ENCODE data around the gene SERINC5.
"Not testable (repeated sequence)": the region's sequence is repeated elsewhere in the genome, so short reads cannot be mapped to it uniquely, and the experiment has no call there.

SERINC5 gene

DNA sequence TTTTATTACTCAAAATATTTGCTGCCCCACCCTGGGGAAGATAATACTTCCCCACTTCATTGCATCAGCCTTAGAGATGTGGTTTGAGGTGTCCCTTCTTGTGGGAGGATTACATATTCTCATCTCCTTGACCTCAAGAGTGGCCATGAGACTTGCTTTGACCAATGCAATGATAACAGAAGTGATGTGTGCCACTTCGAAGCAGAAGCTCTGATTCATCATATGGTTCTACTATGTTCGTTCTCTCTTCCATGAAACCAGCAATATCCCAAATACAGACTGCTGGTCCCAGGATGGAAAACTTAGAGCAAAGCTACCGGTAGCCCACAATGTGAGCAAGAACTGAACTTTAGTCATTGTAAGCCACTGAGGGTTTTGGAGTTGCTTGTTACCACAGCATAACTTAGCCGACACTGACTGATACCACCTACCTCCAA, 128.7 kb downstream of the SERINC5 start:
- no peak for DNase-seq

DNA sequence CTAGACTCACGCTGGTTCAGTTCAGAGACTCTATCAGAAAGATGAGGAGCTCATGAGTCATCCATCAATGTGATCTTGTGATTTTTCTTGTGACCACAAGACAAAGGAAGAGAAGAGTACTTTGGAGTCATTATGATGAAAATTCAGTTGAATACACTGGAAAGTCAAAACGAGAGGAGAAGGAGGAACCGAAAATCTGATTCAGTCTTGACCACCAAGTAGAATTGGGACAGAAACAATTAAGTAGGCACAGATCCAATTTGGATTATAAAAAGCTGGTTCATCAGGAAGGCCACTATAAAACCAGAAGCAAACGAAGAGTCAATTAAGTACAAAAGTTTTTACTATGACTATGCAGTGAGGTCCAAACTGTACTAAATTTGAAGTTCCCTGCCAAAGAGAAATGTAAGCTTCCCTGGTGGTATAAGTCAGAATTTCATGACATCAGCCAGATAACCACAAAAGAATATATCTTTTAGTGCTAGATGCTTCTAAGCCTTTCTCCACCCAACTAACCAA, 129.8 kb downstream of the SERINC5 start:
- no peak for DNase-seq

DNA sequence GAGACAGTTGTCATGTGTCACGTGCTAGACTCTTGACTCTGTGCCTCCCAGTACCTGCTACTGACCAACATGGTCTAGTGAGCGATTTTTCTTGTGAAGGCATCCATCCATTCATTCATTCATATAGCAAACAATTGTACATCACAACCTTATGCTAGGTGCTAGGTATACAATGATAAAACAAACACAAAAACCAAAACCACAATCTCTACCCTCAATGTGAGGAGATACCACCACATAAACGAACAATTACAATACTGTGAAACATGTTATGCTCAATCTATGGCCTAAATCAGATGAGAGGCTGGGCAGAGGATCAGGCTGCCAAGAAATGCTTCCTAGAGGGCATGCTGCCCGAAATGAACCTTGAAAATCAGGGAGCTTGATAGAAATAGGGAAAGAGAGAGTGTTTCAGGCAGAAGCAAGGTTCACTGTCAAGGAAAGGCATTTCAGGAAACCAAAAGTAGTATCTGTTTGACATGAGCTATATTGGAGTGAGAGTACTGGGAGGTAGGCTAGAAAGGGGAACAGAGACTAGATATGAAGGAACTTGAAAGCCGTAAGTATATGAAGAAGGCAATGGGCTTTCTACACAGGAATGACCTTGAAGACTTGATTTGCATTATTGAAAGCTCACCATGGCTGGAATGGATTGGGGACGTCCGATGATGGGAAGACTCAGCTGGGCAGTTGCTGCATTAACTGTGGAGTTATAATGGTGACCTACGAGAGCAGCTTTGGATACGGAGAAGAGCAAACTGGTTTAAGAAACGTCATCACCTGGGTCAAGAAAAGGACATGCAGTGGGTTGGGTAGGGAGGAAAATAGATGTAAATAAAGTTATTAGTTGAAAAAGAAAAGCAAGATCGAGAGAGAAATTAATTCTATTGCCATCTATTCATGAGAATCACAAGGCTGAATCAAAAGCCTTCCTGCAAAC, 130.6 kb downstream of the SERINC5 start:
- no peak for DNase-seq

DNA sequence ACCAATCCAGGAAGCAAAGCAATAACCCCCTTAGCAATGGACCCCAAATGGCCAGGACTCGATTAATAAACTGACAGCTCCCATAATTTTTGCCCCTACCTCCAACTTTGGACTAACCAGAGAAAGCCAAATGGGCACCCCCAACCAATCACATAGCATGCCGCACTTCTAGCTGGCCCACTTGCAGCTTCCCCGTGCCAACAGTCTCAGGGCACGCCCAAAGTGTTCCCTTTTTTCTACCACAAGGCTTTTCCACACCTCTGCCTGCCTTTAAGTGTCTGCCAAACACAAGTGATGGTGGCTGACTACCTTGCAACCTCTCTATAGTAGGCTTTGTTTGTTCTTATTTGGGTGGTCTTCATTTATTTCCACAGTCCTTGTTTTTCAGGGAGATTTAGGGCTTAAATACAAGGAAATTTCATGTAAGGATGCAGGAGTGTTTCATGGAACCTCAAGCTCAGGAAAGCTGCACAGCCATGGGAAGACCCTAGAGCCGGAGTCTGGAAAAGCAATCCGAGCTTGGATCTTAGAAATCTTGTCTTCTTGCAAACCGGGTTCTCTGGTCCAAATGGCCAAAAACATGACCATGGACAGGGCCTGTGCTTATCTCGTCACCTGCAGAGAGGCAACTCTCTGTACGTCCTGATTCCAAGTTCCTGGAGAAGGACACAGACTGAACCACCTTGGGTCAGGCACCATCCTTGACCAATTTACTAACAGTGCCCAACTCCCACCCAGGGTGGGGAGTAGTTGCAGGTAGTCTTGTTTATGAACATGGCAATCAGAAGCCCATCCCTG, 131.5 kb downstream of the SERINC5 start:
- no peak for DNase-seq

DNA sequence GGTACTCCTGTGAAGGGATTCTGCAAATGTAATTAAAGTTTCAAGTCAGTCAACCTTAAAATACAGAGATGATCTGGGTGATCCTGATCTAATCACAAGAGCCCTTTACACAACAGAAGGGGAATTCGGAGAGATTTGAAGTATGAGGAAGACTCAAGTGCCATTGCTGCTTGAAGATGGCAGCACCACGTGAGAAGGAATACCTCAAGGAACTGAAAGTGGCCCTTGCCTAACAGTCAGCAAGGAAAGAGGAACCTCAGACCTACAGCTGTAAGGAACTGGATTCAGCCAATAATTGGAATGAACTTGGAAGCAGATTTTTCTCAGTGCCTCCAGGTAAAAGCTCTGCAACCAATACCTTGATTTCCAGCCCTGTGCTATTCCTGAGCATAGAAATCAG, 133.3 kb downstream of the SERINC5 start:
- no peak for DNase-seq

DNA sequence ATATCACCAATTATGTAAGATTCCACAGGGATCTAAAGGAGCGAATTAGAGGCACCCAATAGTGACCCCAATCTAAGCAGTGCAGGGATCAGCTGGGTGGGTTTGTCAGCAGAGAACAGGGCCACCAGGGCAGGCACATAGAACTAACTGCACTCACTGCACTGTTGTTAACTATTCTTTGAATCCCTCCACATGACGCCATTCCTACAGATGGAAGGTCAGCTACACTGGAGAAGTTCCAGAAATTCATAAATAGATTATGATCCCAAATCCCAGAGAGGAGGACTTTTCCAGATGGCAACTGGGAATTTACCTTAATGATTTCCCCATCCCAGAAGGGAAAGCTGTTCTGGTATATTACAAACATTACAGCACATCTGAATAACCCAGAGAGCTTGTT, 136.5 kb downstream of the SERINC5 start:
- no peak for DNase-seq

DNA sequence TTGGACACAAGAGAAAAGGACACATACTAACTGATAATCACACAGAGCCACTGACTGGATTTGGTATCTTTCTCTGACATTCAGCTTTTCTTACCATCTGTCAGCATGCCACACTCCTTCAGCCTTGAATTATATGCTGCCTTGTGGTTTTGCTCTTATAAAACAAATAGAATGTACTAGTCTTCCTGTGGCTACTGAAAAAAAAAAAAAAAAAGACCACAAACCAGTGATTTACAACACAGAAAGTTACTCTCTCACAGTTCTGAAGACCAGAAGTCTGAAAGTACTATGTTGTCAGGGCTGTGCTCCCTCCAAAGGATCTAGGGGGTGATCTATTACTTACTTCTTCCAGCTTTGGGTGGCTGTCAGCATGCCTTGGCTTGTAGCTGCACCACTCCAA, 138.4 kb downstream of the SERINC5 start:
- DNase-seq: no peak

DNA sequence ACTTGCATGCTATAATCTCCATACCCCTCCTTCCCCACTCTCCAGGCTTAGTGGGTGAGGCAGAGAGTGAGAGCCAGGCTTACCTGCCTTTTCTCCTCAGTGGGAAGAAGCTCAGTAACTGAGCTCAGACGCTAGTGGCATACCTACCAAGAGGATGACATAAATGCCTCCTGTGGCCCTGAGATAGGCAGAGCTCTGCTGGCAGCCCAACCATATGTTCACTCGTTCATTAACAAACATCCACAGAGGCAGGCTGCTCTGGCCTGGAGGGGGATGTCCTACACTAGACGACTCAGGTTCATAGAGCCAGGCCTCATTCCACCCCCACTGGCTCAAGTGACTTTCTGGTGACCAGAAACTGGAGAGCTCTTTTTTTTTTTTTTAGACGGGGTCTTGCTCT, 139.4 kb downstream of the SERINC5 start:
- DNase-seq: no peak

DNA sequence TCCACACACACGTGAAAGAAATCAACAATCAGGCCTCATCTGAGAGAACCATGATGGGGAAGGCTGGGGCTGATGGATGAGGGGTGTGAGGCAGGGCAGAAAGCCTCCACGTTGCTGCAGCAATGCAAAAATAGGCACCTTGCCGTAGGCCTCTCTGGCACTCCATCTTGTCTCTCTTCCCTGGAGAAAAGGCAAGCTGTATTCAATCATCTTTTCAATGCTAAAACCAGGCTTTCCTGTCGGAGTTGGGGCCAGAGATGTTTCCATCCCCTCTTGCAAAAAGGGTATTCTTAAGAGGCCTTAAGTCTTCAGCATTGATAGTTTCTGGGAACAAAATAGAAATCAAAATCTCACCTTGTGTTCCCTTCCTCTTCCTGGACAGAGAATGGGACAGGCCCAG, 139.8 kb downstream of the SERINC5 start:
- no peak for DNase-seq

DNA sequence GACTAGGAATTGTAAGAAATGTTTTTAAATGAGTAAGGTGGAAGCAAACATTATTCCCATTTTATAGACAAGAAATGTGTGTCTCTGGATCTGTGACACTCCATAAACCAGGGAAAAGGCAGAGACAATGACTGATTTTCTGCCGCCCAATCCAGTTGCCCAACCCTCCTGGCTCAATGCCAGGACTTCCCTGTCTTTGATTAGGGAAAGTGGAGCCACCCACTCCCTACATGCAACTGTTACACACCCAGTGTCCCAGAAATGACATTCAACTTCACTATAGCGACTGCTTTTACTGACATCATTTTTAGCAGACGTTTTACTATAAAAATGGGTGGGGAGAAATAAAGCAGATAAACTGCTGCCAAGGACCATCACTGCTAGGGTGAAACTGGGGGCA, 141.0 kb downstream of the SERINC5 start:
- DNase-seq: no peak

DNA sequence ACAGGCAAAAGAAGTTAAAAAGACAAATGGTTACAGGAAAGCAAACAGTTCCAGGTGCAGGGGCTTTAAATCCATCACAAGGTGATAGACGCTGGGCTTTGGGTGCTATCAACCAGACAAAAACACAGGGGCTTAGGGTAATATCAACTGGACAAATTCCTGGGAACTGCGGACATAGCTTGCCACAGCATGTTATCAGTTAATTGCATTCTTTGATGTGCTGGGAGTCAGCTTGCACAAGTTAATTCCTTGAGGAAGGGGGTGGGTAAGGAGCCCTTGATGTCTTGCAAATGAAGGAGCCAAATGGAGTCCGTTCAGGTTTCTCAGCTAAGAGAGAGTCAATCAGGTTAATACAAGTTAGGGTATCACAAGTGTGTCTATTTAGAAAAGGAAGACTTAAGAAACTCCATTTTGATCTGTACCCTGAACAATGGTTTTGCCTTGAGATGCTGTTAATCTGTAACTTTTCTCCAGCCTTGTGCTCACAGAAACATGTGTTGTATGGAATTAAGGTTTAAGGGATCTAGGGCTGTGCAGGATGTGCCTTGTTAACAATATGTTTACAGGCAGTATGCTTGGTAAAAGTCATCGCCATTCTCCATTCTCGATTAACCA, 144.4 kb downstream of the SERINC5 start:
- DNase-seq: not testable (repeated sequence)

DNA sequence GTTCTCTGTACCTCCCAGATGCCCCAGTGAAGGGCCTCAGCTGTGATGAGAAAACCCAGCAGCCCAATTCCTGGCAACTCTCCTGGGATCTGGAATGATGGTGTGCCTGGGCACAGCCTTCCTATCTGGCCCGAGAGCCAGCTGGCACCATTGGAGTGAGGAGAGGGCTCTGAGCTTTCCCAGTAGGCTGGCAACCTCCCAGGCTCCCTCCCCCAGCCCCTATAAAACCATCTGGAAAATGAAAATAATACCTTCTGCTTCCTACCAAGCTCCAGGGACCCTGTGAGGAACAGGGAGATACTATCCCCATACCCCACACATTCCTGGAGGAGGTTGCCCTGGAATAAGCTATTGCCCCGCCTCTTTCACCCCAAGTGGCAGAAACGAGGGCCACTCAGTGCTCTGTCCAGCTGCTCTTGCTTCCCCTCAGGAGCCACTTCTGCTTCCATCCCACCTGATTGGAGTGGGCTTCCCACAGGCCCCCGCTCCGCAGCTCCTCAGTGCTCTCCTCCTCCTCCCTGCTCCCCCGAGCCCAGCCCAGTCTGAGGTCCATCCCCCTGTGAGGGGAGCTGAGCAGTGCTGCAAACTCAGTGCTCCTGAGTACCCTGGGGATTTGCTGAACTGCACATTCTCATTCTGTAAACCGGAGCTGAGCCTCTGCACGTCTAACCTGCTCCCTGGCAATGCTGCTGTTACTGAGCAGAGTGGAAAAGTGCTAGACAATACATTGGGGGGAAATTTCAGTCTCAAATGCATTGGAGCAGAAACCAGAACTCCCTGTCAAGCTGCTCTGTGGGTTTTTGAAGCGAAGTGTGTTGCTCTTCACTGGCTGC, 146.0 kb downstream of the SERINC5 start:
- peak in 1 of 2 experiments; percentile 22 for DNase-seq

DNA sequence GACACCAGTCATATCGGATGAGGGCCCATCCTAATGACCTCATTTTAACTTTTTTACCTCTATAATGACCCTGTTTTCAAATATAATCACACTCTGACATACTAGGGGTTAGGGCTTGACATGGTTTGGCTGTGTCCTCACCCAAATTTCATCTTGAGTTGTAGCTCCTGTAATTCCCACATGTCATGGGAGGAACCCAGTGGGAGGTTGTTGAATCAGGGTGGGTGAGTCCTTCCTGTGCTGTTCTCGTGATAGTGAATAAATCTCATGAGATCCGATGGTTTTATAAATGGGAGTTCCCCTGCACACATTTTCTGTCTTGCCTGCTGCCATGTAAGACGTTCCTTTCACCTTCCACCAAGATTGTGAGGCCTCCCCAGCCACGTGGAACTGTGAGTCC, 148.9 kb downstream of the SERINC5 start:
- DNase-seq: no peak

DNA sequence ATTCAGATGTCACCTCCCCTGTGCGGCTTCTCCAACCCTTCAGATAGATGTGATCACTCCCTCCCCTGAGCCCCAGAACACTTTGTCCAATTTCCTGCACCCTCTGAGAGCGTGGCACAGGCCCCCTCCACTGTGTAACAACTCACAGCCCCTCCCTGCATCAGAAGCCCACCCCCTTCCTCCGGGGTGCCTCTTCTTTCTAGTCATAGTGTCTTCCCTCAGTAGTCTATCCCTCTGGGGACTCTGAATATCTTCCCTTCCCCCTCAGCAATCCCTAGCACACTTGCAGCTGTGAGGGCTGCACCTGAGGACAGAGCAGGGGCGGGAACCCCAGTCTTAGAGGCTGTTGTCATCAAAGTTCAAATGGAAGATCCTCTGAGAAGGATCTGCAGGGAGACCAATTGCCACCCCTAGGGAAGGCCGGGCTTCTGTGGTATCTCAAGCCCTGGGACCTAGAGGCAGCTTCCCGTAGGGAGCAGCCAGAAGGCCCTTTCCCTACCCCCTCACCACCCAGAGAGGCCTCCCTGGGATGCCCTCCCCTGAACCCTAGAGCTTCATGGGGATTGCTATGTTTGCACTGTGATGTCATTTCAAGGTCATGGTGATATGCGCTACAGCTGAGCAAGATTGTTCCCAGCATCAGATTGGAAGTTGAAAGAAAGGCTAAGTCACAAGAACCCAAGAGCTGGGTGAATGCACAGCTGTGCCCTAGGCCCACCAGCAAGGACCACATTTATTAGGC, 150.0 kb downstream of the SERINC5 start:
- no peak for DNase-seq

DNA sequence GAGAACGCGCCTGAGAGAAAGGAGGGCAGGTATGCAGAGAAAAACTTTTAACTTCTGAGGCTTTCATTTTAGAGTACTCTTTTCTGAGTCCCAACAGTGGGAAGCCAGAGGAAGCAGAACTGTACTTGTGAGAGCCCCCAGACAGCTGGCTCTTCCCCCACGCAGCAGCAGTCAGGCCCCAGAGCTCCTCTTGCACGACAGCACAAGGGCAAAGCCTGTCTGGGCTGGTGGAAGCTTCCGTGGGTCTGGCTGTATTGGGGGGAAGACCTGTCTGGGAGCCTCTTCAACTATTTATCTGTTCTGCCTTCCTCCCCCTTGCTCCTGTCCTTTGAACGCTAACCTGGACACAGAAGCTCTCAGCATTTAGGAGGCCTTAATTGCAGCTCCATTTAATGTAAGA, 152.5 kb downstream of the SERINC5 start:
- no peak for DNase-seq

DNA sequence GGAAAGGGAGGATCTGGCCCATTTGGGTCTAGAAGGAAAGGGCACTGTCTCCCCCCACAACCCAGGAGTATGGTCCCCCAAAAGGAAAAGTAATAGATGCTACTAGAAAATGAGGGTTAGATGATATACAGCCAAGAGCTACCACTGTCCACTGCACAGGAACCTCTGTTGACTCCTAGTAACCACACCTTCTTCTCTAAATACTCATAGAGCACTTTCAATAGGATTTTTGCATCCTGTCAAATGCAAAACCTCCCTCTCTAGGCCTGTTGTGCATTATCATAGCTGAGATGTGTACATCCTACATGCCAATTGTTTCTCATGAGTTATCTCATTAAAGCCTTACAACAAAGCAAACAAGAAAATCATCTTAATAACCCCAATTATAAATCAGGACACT, 153.9 kb downstream of the SERINC5 start:
- no peak for DNase-seq

DNA sequence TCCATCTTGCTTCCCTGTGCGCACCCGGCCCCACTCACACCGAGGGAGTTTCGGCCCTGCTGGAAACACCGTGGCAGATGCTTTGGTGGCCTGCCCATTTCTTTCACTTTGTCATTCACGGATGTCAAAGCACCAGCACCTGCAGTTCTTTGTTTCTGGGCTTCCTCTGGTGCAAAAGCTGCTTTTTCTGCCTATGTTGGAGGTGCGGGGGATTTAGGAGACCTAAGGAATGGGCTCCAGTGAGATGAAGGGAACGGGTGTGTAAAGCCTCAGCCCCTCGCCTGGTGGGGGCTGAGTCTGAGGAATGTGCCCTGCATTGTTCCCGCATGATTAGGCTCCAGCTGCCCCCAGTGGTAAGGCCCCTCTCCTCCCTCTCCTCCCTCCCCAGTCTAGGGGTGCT, 158.4 kb downstream of the SERINC5 start:
- no peak for DNase-seq

DNA sequence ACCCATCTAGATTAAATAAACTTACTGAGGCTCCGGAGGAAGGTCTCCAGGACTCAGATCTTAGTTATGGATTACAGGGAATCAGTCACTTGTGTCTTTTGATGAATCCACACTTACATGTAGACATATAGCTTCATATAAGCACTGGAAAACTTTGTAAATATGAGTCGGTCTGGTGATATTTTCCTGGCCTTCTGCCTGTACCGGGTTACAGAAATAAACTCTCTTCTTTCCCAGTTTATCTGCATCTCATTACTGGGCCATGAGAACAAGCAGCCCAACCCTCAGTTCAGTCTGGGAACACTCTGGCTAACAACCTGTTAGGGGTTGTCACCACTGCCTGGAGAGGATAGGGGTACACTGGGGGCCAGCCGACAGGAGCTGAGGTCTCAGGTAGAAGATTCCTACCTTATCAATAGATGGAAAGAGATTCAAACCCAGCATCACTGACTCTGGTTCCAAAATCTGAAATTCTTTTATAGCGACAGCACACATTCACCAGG, 161.6 kb downstream of the SERINC5 start:
- DNase-seq: no peak

DNA sequence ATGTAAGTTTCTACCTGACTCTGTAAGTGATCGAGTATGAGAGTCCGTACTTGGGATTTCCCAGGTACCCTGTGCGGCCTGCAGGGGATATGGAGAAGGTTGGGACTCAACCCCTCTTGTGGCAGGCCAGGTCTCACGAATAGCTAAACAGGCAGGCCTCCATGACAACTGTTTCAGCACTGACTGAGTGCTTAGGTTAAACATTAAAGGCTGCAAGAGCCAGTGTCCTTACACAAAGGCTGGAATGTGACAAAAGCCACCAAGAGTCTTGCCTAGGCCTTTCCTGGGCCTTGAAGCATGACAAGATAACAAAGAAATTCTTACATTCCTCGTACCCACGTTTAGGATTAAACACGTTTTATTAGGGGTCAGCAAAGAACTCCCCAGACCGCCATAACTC, 162.1 kb downstream of the SERINC5 start:
- DNase-seq: no peak

DNA sequence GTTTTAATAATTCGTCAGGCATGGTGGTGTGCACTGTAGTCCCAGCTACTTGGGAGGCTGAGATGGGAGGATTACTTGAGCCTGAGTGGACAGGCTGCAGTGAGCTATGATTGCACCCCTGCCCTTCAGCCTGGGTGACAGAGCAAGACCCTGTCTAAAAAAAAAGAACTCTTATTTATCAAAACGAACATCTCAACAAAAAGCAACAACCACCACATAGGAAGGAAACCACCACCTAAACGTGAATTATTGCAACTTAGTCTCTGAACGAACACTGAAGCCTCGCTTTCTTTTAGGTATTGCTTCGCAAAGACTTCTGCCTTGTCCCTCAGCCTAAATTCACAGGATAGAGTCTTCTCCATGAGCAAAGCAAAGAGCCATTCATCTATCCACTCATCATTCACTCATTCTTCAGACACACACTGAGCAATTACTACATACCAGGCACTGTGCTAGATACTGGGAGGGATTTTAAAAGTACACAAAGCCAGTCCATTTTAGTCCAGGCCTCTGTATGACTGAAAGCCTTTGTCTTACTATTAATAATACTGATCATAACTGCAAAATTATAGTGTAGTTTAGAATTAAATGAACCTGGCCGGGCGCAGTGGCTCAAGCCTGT, 163.3 kb downstream of the SERINC5 start:
- DNase-seq: no peak

DNA sequence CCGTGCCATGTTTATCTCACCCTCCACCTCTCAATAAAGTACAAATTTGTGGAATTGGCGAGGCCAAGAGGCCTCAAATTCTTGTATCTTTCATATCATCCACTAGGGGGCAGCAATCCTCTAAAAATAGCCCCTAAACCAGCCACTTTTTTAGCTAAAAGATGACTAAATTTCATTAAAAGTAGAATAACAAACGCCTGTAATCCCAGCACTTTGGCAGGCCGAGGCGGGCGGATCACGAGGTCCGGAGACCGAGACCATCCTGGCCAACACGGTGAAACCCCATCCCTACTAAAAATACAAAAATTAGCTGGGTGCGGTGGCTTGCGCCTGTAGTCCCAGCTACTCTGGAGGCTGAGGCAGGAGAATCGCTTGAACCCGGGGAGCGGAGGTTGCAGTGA, 164.1 kb downstream of the SERINC5 start:
- peak; percentile 27 to 48 for DNase-seq

Measured in NCI-H2081 (cell line).